K562 (cell line): Measurements from ENCODE around the gene PARP1. TPM values are rescaled to one million over a fixed set of nuclear protein-coding genes. Genes with fewer than 3 reads are reported as not detected.
A peak's percentile ranks its signal among the peaks of the same experiment; 100 is the strongest.

ENCODE experiments used
- ATAC-seq: fragments of 200-7000 bp; cut with Tn5 transposase; 3 replicates; pipeline ENCODE4 v1.9.1; 2020; ENCODE audit warnings: moderate library complexity
- BruUV-seq: library from RNA; stranded (reverse); fragments of 400-500 nt; replicated peaks from 2 replicates; lab custom pipeline; 2021; lab: Mats Ljungman, UMichigan
- CTCF ChIA-PET: fragments of 300-600 bp; formaldehyde crosslinking; extraction: SDS; loops from one replicate; lab custom pipeline; 2021; ENCODE audit warnings: low intra/inter-chr PET ratio; lab: Yijun Ruan, JAX
- POLR2A ChIA-PET: fragments of 300-600, 350-650 bp; sonication (Branson Sonifier 250); formaldehyde crosslinking; extraction: SDS; loops from one replicate; lab custom pipeline; 2021; ENCODE audit warnings: antibody characterized with exemption, inconsistent platforms; lab: Yijun Ruan, JAX
- DNase-seq, 4 experiments: peaks; one replicate each; pipeline versions ENCODE4 v3.0.0 to v3.0.0-alpha.2; 2011 to 2018; ENCODE audit warnings: low spot score in 3 of 4, mixed read lengths in 3 of 4; ENCODE audit errors: extremely low read depth in 1 of 4
- FAIRE-seq: peaks from 2 replicates; lab custom pipeline; 2011; peaks lifted over from hg19 to GRCh38; lab: Jason Lieb, UNC
- H2AFZ ChIP-seq: 2 replicates; pipeline ENCODE4 v1.6.0; 2011; ENCODE audit warnings: low read depth, low read length, control low read depth, inconsistent platforms
- H3K27ac ChIP-seq: fragments of 200-600 bp; 3 replicates; pipeline ENCODE4 v1.8.0; 2011; ENCODE audit warnings: low read depth, mild to moderate bottlenecking, control low read depth, inconsistent platforms, low read length, moderate library complexity, mixed read lengths; ENCODE audit errors: extremely low read depth
- H3K27me3 ChIP-seq, 2 experiments: fragments of 300-600 bp in 1 of 2; 2 replicates in 1 of 2; 3 replicates in 1 of 2; pipeline versions ENCODE4 v1.6.0 to v1.8.0; 2011; ENCODE audit warnings: inconsistent platforms in 2 of 2, low read length in 2 of 2, mild to moderate bottlenecking in 1 of 2, mixed read lengths in 1 of 2, moderate library complexity in 1 of 2; ENCODE audit not compliant: control insufficient read depth in 2 of 2, insufficient read depth in 2 of 2
- H3K36me3 ChIP-seq: fragments of 300-600 bp; 3 replicates; pipeline ENCODE4 v1.8.0; 2011; ENCODE audit warnings: mild to moderate bottlenecking, low read length, inconsistent platforms; ENCODE audit not compliant: control insufficient read depth, insufficient read depth
- H3K4me1 ChIP-seq, 2 experiments: fragments of 200-600 bp in 1 of 2; replicated peaks in 1 of 2; 2 replicates in 1 of 2; 3 replicates in 1 of 2; pipeline versions ENCODE4 v1.5.1 to v1.8.0; 2011; ENCODE audit warnings: inconsistent platforms in 2 of 2, low read length in 2 of 2, mild to moderate bottlenecking in 1 of 2, mixed read lengths in 1 of 2, moderate library complexity in 1 of 2; ENCODE audit not compliant: control insufficient read depth in 2 of 2, insufficient read depth in 2 of 2
- H3K4me2 ChIP-seq: 2 replicates; pipeline ENCODE4 v1.6.1; 2011; ENCODE audit warnings: low read length, control low read depth, inconsistent platforms, mixed read lengths; ENCODE audit not compliant: insufficient read depth
- H3K4me3 ChIP-seq: fragments of 200-600 bp; sonication (generic), shearing (Covaris generic); 2 replicates; pipeline ENCODE4 v1.5.1; 2016; ENCODE audit warnings: control low read depth, inconsistent platforms
- H3K79me2 ChIP-seq: fragments of 200-600 bp; 3 replicates; pipeline ENCODE4 v1.8.0; 2011; ENCODE audit warnings: low read length, inconsistent platforms; ENCODE audit not compliant: control insufficient read depth, insufficient read depth
- H3K9ac ChIP-seq, 2 experiments: 2 replicates each; pipeline versions ENCODE4 v1.6.0 to v1.6.1; 2011; ENCODE audit warnings: low read depth in 2 of 2, low read length in 2 of 2, control low read depth in 1 of 2, inconsistent platforms in 1 of 2, mild to moderate bottlenecking in 1 of 2, mixed read lengths in 1 of 2; ENCODE audit not compliant: insufficient read depth in 1 of 2
- H3K9me1 ChIP-seq: one replicate; pipeline ENCODE4 v1.6.0; 2011; ENCODE audit warnings: inconsistent platforms, mild to moderate bottlenecking, low read length, moderate library complexity; ENCODE audit not compliant: control insufficient read depth, insufficient read depth
- H3K9me3 ChIP-seq: replicated peaks from 2 replicates; pipeline ENCODE4 v1.5.1; 2011; ENCODE audit warnings: low read depth, low read length, inconsistent platforms; ENCODE audit not compliant: control insufficient read depth, insufficient read depth
- H4K20me1 ChIP-seq: replicated peaks from 2 replicates; pipeline ENCODE4 v1.6.1; 2011; ENCODE audit warnings: low read length, inconsistent platforms, mixed read lengths; ENCODE audit not compliant: control insufficient read depth, insufficient read depth
- CHD4 ChIP-seq: fragments of 200-600 bp; sonication (generic); IDR thresholded peaks from 3 replicates; pipeline ENCODE4 v1.6.1; 2012; ENCODE audit warnings: low read depth, mild to moderate bottlenecking, mixed read lengths, low read length, inconsistent platforms; ENCODE audit not compliant: insufficient read depth, insufficient replicate concordance, poor library complexity, severe bottlenecking
- CTBP1 ChIP-seq: fragments of 450-650 bp; IDR thresholded peaks from 2 replicates; pipeline ENCODE4 v1.6.1; 2016; ENCODE audit warnings: borderline replicate concordance
- FOXJ2 ChIP-seq: fragments of 200-800 bp; sonication (Bioruptor generic); IDR thresholded peaks from 2 replicates; pipeline ENCODE4 v1.6.1; 2016; ENCODE audit warnings: missing genetic modification characterization, missing compliant biosample characterization
- GTF2E2 ChIP-seq: fragments of 200-800 bp; sonication (Bioruptor generic); IDR thresholded peaks from 2 replicates; pipeline ENCODE4 v1.6.1; 2016; ENCODE audit warnings: missing genetic modification characterization, missing compliant biosample characterization
- MBD2 ChIP-seq: sonication (generic); IDR thresholded peaks from 2 replicates; pipeline ENCODE4 v1.6.1; 2016; ENCODE audit warnings: low read depth, borderline replicate concordance
- NCOA4 ChIP-seq: fragments of 450-650 bp; IDR thresholded peaks from 2 replicates; pipeline ENCODE4 v1.6.1; 2018; ENCODE audit warnings: mild to moderate bottlenecking; ENCODE audit not compliant: partially characterized antibody
- NFIX ChIP-seq: fragments of 250-450 bp; sonication (Bioruptor Pico); IDR thresholded peaks from 2 replicates; pipeline ENCODE4 v1.4.0; 2020; ENCODE audit warnings: low read depth, mild to moderate bottlenecking, moderate library complexity
- NR4A1 ChIP-seq, 2 experiments: fragments of 250-450 bp in 1 of 2; fragments of 450-650 bp in 1 of 2; sonication (Bioruptor Pico) in 1 of 2; IDR thresholded peaks; 2 replicates each; pipeline versions ENCODE4 v1.4.0 to v1.6.1; 2016 to 2020; ENCODE audit warnings: mild to moderate bottlenecking in 2 of 2, missing compliant biosample characterization in 1 of 2, missing genetic modification characterization in 1 of 2, moderate library complexity in 1 of 2
- RFX1 ChIP-seq: fragments of 450-650 bp; IDR thresholded peaks from 2 replicates; pipeline ENCODE4 v1.6.1; 2016; ENCODE audit warnings: mild to moderate bottlenecking, moderate library complexity
- SPI1 ChIP-seq: IDR thresholded peaks from 2 replicates; pipeline ENCODE4 v1.6.1; 2011; ENCODE audit warnings: low read depth, low read length, control low read depth, borderline replicate concordance
- TRIM24 ChIP-seq, 2 experiments: fragments of 450-650 bp; IDR thresholded peaks; 2 replicates each; pipeline ENCODE4 v1.6.1; 2016
- ZFP1 ChIP-seq: fragments of 450-650 bp; formaldehyde crosslinking; IDR thresholded peaks from 2 replicates; pipeline ENCODE4 v1.4.0; 2020; ENCODE audit warnings: mild to moderate bottlenecking, mixed read lengths
- ZNF133 ChIP-seq: fragments of 250-450 bp; sonication (Bioruptor Pico); IDR thresholded peaks from 2 replicates; pipeline ENCODE4 v1.4.0; 2020; ENCODE audit warnings: mild to moderate bottlenecking
- ZNF212 ChIP-seq: fragments of 450-650 bp; formaldehyde crosslinking; IDR thresholded peaks from 2 replicates; pipeline ENCODE4 v1.4.0; 2020; ENCODE audit warnings: mild to moderate bottlenecking
- ZNF431 ChIP-seq: sonication (generic); formaldehyde crosslinking; IDR thresholded peaks from 2 replicates; pipeline ENCODE4 v1.8.0; 2022; ENCODE audit warnings: mild to moderate bottlenecking, missing genetic modification reagents
- ZNF436 ChIP-seq: fragments of 250-450, 450-650 bp; sonication (Bioruptor Pico); formaldehyde crosslinking; IDR thresholded peaks from 2 replicates; pipeline ENCODE4 v1.7.0; 2020; ENCODE audit warnings: mild to moderate bottlenecking
- ZNF830 ChIP-seq: fragments of 250-450 bp; sonication (Bioruptor Pico); IDR thresholded peaks from 2 replicates; pipeline ENCODE4 v1.5.0; 2021; ENCODE audit warnings: mild to moderate bottlenecking
- WGBS: fragments of 100-300 bp; shearing (Covaris generic); methylation state at CpG from one replicate; pipeline ENCODE4 v1.1.6; 2016; ENCODE audit warnings: low coverage, mixed read lengths; ENCODE audit not compliant: insufficient coverage; ENCODE audit errors: missing lambda C conversion rate; 5-methylcytosine and 5-hydroxymethylcytosine counted together
- in situ Hi-C: fragments of 300-500 bp; cut with MboI; formaldehyde crosslinking; loops from 4 replicates; pipeline ENCODE4 v1.15.0; 2018; ENCODE audit warnings: inconsistent platforms, mixed read lengths
- intact Hi-C: fragments of 100-400 bp; cut with micrococcal nuclease; formaldehyde crosslinking; loops from 2 replicates; pipeline ENCODE4 v1.14.2; 2022
- polyA plus RNA-seq, 8 experiments: library from polyadenylated mRNA; depleted of rRNA in 4 of 8; stranded (reverse) in 5 of 8; unstranded in 3 of 8; fragments of >200 nt; fragmentation: Nextera tagmentation in 2 of 8; fragmentation: Illumina TruSeq in 1 of 8; extraction: Ambion mirVana in 2 of 8; extraction: Trizol in 1 of 8; gene quantifications; 2 replicates each; pipeline versions ENCODE4 v1.2.1 to v1.2.3, GENCODE V29; 2011 to 2014; ENCODE audit warnings: inconsistent platforms in 1 of 8, missing spikeins in 1 of 8
- total RNA-seq, 7 experiments: library from RNA; depleted of rRNA in 6 of 7; stranded (reverse); fragments of >200 nt in 6 of 7; fragmentation: Illumina TruSeq in 2 of 7; extraction: Trizol in 2 of 7; gene quantifications; 2 replicates each; pipeline versions ENCODE4 v1.2.1 to v1.2.3, GENCODE V29; 2011 to 2021; ENCODE audit warnings: low replicate concordance in 1 of 7

Gene PARP1
- total and polyA plus RNA-seq, 9 of the 15 experiments (the other 6 are each of a cell fraction or from before 2014, with no cell fraction given) = 121 to 306 (median 250) TPM

DNA sequence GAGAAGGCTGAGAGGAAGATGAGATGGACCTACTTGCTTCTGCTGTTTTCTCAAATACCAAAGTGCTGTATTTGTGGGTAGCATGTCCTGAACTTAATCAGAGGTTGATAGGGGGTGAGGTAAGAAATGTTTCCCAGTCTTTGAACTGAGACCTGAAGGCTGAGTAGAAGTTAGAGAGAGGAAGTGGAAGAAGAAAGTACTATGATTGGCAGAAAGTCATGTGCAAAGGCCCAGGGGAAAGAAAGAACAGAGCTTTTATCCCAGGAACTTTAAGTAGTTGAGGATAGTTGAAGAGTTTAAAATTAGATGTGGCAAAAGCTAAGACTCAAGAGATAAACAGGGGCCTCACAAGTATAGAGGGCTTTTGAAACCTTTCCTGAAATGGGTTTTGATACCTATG, 83.4 kb downstream of the PARP1 start:
- in situ Hi-C loops (no loop called here), intact Hi-C loops (no loop called here)
- no peak for TF ChIP-seq ZNF436
- TF ChIP-seq SPI1 = peak; percentile 64
- BruUV-seq = no TSS peak
- Histone ChIP-seq H3K79me2 (no peaks in the 10 kb centered on the region), H3K4me3 (no peak overlapping the region), H3K9ac (no peak overlapping the region), H3K4me1 (no peaks in the 10 kb centered on the region; a peak in 1 of 5 replicates), H4K20me1 (no peaks in the 10 kb centered on the region), H3K27me3 (peaks cover 2 to 5% of the 10 kb centered on the region in 2 experiments; a peak in 2 of 5 replicates), H2AFZ (no peak overlapping the region), H3K4me2 (no peak overlapping the region), H3K27ac (no peak overlapping the region), H3K36me3 (no peaks in the 10 kb centered on the region), H3K9me1 (no peaks in the 10 kb centered on the region), H3K9me3 (peaks cover 6% of the 10 kb centered on the region; the same call in 1 of the 2 replicates)
- no peak for DNase-seq
- ATAC-seq = no peak
- FAIRE-seq = no peak
- ChIA-PET CTCF (no interaction called here), POLR2A (interaction anchor here (0.8 to 2.0 kb wide), 4 partner anchors 9 to 176 kb away, joined by 3 to 7 read pairs (median 4); no protein-coding TSS in a partner anchor)

DNA sequence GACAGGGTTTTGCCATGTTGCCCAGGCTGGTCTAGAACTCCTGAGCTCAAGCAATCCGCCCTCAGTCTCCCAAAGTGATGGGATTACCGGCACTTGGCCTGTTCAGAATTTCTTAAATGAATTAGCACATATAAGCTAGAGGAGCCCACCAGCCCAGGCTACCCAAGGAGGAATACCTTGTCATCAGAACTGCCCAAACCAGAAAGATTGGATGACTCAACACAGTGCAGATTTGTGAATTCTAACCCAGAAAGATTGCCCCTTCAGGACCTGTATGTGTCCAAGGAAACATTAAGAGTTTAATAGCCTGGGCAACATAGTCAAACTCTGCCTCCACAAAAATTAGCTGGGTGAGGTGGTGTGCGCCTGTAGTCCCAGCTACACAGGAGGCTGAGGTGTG, 84.9 kb downstream of the PARP1 start:
- 0 out of 3 replicates have a peak, but pooled peaks have one; percentile 12 for ATAC-seq
- POLR2A ChIA-PET = interaction anchor here (1.0 to 2.0 kb wide), 5 partner anchors 10 to 43 kb away, joined by 3 to 5 read pairs (median 3); partner anchors contain the start of gene LIN9
- in situ Hi-C loops = no loop called here

More for the DNA sequence above, 84.9 kb downstream of the PARP1 start:
- no peaks in the 10 kb centered on the region for H3K36me3 ChIP-seq
- H3K27me3 ChIP-seq = peaks cover 2 to 5% of the 10 kb centered on the region in 2 experiments; a peak in 2 of 5 replicates
- H3K4me1 ChIP-seq = no peaks in the 10 kb centered on the region; a peak in 1 of 5 replicates
- WGBS = 31% methylated on average over 3 of the region's 3 CpGs
- no peak overlapping the region for H3K4me2 ChIP-seq
- peaks cover 6% of the 10 kb centered on the region; the same call in 1 of the 2 replicates for H3K9me3 ChIP-seq
- CTCF ChIA-PET = no interaction called here
- H3K79me2 ChIP-seq = no peaks in the 10 kb centered on the region
- BruUV-seq = no TSS peak
- no peaks in the 10 kb centered on the region for H3K9me1 ChIP-seq
- no peak overlapping the region for H3K27ac ChIP-seq
- FAIRE-seq (peak; percentile 40), DNase-seq (no peak)
- TF ChIP-seq ZFP1 (CRISPR knock-in tag) (no peak), NCOA4 (no peak), ZNF431 (no peak), ZNF212 (CRISPR knock-in tag) (no peak), CHD4 (no peak), MBD2 (no peak), NR4A1 (CRISPR knock-in tag; IDR thresholded peaks at IDR 0.05) (no peak), NR4A1 (tag; IDR thresholded peaks at IDR 0.05) (no peak), ZNF133 (CRISPR knock-in tag) (no peak), RFX1 (no peak), GTF2E2 (tag) (no peak), FOXJ2 (no peak), CTBP1 (no peak), TRIM24 (IDR thresholded peaks at IDR 0.05) (no peak), NFIX (CRISPR knock-in tag) (no peak), ZNF830 (CRISPR knock-in tag) (no peak)
- no peaks in the 10 kb centered on the region for H4K20me1 ChIP-seq
- intact Hi-C loops = no loop called here
- no peak overlapping the region for H3K4me3 ChIP-seq
- no peak overlapping the region for H2AFZ ChIP-seq
- H3K9ac ChIP-seq = no peak overlapping the region
